Mesothelial cell of epicardium (in vitro differentiated cells): ENCODE results near the gene IPO4. TPM values are rescaled to one million over a fixed set of nuclear protein-coding genes. Genes with fewer than 3 reads are reported as not detected.

Source experiments
- DNase-seq, 2 experiments: peaks; one replicate each; pipeline ENCODE4 v3.0.0; 2021; ENCODE audit warnings: low spot score in 2 of 2; ENCODE audit not compliant: unreplicated experiment in 2 of 2
- H3K27ac Mint-ChIP-seq: 2 replicates; pipeline ENCODE4 v1.8.0; 2021; ENCODE audit warnings: mixed read lengths
- H3K27me3 Mint-ChIP-seq: 2 replicates; pipeline ENCODE4 v1.8.0; 2021; ENCODE audit warnings: low read depth, mixed read lengths
- H3K36me3 Mint-ChIP-seq: 2 replicates; pipeline ENCODE4 v1.8.0; 2021; ENCODE audit warnings: mixed read lengths
- H3K4me1 Mint-ChIP-seq: 2 replicates; pipeline ENCODE4 v1.8.0; 2021; ENCODE audit warnings: mixed read lengths
- H3K4me3 Mint-ChIP-seq: 2 replicates; pipeline ENCODE4 v1.8.0; 2021; ENCODE audit warnings: mild to moderate bottlenecking, moderate library complexity, mixed read lengths
- H3K9me3 Mint-ChIP-seq: 2 replicates; pipeline ENCODE4 v1.8.0; 2021; ENCODE audit warnings: mixed read lengths
- total RNA-seq: library from RNA; stranded (reverse); gene quantifications from 3 replicates; pipeline ENCODE4 v1.2.1, GENCODE V29; 2021
- TF ChIP-seq, protein P1 (sequence below): fragments of 200-600 bp; sonication (generic); IDR thresholded peaks from one replicate; pipeline ENCODE4 v1.5.0; 2021; ENCODE audit warnings: antibody characterized with exemption; ENCODE audit not compliant: unreplicated experiment

IPO4 gene
- total RNA-seq, 1 donor from 2014 or later, result 43.2 TPM

DNA sequence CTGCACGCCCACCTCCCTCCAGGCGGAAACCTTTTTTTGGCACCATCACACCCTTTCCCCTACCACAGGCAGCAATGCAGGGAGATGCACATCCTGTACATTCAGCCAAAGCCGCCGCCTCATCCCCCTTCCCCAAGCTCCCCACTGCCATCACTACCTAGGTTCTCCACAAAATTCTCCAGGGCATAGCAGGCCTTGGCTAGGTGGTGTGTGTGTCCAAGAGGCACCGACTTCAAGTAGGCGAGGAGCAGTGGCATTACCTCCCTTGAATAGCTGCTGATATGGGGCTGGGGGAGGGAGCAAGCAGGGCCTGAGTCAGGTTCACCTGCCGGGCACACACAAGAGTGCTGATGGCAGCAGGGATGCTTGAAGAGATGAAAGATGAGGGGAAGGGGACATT lies 3.6 kb downstream of the IPO4 start:
- peaks cover 6% of the 10 kb centered on the region for H3K36me3 Mint-ChIP-seq
- no peak overlapping the region for H3K4me3 Mint-ChIP-seq
- H3K9me3 Mint-ChIP-seq, result no peaks in the 10 kb centered on the region
- H3K27me3 Mint-ChIP-seq, result no peaks in the 10 kb centered on the region
- peaks cover 17% of the 10 kb centered on the region for H3K4me1 Mint-ChIP-seq
- H3K27ac Mint-ChIP-seq, result no peak overlapping the region
- DNase-seq, result no peak
- TF ChIP-seq, protein P1, sequence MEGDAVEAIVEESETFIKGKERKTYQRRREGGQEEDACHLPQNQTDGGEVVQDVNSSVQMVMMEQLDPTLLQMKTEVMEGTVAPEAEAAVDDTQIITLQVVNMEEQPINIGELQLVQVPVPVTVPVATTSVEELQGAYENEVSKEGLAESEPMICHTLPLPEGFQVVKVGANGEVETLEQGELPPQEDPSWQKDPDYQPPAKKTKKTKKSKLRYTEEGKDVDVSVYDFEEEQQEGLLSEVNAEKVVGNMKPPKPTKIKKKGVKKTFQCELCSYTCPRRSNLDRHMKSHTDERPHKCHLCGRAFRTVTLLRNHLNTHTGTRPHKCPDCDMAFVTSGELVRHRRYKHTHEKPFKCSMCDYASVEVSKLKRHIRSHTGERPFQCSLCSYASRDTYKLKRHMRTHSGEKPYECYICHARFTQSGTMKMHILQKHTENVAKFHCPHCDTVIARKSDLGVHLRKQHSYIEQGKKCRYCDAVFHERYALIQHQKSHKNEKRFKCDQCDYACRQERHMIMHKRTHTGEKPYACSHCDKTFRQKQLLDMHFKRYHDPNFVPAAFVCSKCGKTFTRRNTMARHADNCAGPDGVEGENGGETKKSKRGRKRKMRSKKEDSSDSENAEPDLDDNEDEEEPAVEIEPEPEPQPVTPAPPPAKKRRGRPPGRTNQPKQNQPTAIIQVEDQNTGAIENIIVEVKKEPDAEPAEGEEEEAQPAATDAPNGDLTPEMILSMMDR, result no peak

- H3K4me1 Mint-ChIP-seq, result peaks cover 19% of the 10 kb centered on the region
- H3K27me3 Mint-ChIP-seq, result no peaks in the 10 kb centered on the region
- no peaks in the 10 kb centered on the region for H3K9me3 Mint-ChIP-seq
- TF ChIP-seq, protein P1, result no peak
- peaks cover 10% of the 10 kb centered on the region for H3K36me3 Mint-ChIP-seq
- no peak overlapping the region for H3K4me3 Mint-ChIP-seq
- no peak overlapping the region for H3K27ac Mint-ChIP-seq
- no peak for DNase-seq
Measured at GRCh38 chr14:24184104-24184970, 4.3 kb downstream of the IPO4 start.

GRCh38 chr14:24183014-24183481 lies 5.6 kb downstream of the IPO4 start:
- H3K4me1 Mint-ChIP-seq, result peaks cover 16% of the 10 kb centered on the region
- H3K36me3 Mint-ChIP-seq, result peaks cover 14% of the 10 kb centered on the region
- no peak for DNase-seq
- H3K27me3 Mint-ChIP-seq, result no peaks in the 10 kb centered on the region
- TF ChIP-seq, protein P1, result no peak
- H3K4me3 Mint-ChIP-seq, result no peak overlapping the region
- H3K27ac Mint-ChIP-seq, result peak overlapping the region; percentile 73
- no peaks in the 10 kb centered on the region for H3K9me3 Mint-ChIP-seq

- TF ChIP-seq, protein P1, result no peak
- Mint-ChIP-seq H3K27me3 (no peaks in the 10 kb centered on the region), H3K4me3 (no peak overlapping the region), H3K36me3 (peaks cover 16% of the 10 kb centered on the region), H3K27ac (peak overlapping the region; percentile 73), H3K4me1 (peaks cover 13% of the 10 kb centered on the region), H3K9me3 (no peaks in the 10 kb centered on the region)
- DNase-seq, result no peak
Measured at GRCh38 chr14:24182110-24182882, 6.3 kb downstream of the IPO4 start.

DNA sequence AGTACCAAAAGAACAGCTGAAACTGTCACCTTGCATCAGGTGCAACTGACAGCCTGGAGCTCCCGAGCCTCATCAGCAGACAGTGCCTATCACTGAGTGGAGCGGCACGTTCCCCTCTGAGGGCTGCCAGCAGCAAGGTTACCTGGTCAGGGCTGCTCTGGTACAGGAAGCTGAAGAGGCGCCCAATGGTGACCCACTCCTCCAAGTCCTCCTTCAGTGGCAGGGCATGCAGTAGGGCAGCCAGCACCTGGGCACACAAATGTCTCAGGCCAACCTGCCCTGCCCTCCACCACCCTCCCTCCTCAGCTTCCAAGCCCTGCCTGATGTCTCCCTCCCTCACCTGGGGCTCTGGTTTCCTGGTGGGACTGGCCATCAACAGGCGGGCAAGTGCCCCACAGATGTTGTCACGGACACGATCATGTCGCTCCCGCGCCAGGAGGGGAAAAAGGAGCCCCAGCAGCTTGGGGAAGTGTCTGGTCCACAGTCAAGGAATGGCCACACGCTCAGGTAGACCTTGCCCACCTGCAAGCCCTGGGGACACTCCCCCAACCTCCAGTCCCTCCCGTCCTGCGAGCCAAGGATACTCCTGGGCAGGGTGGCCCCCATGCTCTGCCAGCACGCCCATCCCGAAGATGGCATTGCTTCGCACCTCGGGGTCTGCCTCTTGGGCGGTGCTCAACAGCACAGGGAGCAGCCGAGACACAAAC lies 7.1 kb downstream of the IPO4 start:
- Mint-ChIP-seq H3K4me3 (no peak overlapping the region), H3K36me3 (peaks cover 21% of the 10 kb centered on the region), H3K9me3 (no peaks in the 10 kb centered on the region), H3K4me1 (peaks cover 14% of the 10 kb centered on the region), H3K27me3 (no peaks in the 10 kb centered on the region), H3K27ac (peak overlapping the region; percentile 73)
- no peak for DNase-seq
- TF ChIP-seq, protein P1, result no peak
